Activated B cell treated with CpG ODN at 0.5 μM for 24 hours (primary cell): ENCODE results near the gene RBPMS2. TPM values are rescaled to one million over a fixed set of nuclear protein-coding genes. Genes with fewer than 3 reads are reported as not detected.

Experiments used
- ATAC-seq: fragments of 200-7000 bp; cut with Tn5 transposase; one replicate; pipeline ENCODE4 v1.10.0; 2021; ENCODE audit warnings: low read depth, mild to moderate bottlenecking, moderate library complexity
- CTCF ChIA-PET: fragments of 350-600 bp; sonication (Branson Sonifier 250); formaldehyde crosslinking; loops from one replicate; lab custom pipeline; 2021; ENCODE audit warnings: antibody characterized with exemption; lab: Charles Lee
- POLR2A ChIA-PET: fragments of 350-600 bp; sonication (Branson Sonifier 250); formaldehyde crosslinking; loops from one replicate; lab custom pipeline; 2021; ENCODE audit warnings: antibody characterized with exemption; lab: Charles Lee
- DNase-seq: peaks from one replicate; pipeline ENCODE4 v3.0.0; 2022
- H3K27ac Mint-ChIP-seq: one replicate; pipeline ENCODE4 v1.8.0; 2020; ENCODE audit warnings: mixed read lengths
- H3K27me3 Mint-ChIP-seq: one replicate; pipeline ENCODE4 v1.8.0; 2021; ENCODE audit warnings: mixed read lengths
- H3K36me3 Mint-ChIP-seq: one replicate; pipeline ENCODE4 v1.8.0; 2021; ENCODE audit warnings: low read depth, mixed read lengths
- H3K4me1 Mint-ChIP-seq: one replicate; pipeline ENCODE4 v1.8.0; 2021; ENCODE audit warnings: mixed read lengths
- H3K4me3 Mint-ChIP-seq: one replicate; pipeline ENCODE4 v1.8.0; 2020; ENCODE audit warnings: mild to moderate bottlenecking, mixed read lengths
- H3K9me3 Mint-ChIP-seq: one replicate; pipeline ENCODE4 v1.8.0; 2020; ENCODE audit warnings: mixed read lengths
- CTCF ChIP-seq: fragments of 200-600 bp; IDR thresholded peaks from one replicate; pipeline ENCODE4 v1.8.0; 2022; ENCODE audit warnings: antibody characterized with exemption, mild to moderate bottlenecking
- intact Hi-C: fragments of 100-400 bp; cut with micrococcal nuclease; formaldehyde crosslinking; loops from one replicate; pipeline ENCODE4 v1.15.1; 2024
- total RNA-seq: library from RNA; stranded (reverse); gene quantifications from 2 replicates; pipeline ENCODE4 v1.2.3, GENCODE V29; 2022

RBPMS2 gene
- total RNA-seq, 1 donor from 2014 or later = 0.93 TPM

- ATAC-seq = no peak
- H3K36me3 Mint-ChIP-seq = no peaks in the 10 kb centered on the region
- no peaks in the 10 kb centered on the region for H3K9me3 Mint-ChIP-seq
- peaks cover 30% of the 10 kb centered on the region for H3K4me1 Mint-ChIP-seq
- ChIA-PET CTCF (no interaction called here), POLR2A (interaction anchor here (0.6 to 0.7 kb wide), 2 partner anchors 10 to 15 kb away, joined by 3 read pairs; no protein-coding TSS in a partner anchor)
- H3K27ac Mint-ChIP-seq = no peak overlapping the region
- TF ChIP-seq CTCF = no peak
- no peaks in the 10 kb centered on the region for H3K27me3 Mint-ChIP-seq
- intact Hi-C loops = loop anchor here (5.0 kb wide), 2 partner anchors 62 to 142 kb away; no protein-coding TSS in a partner anchor
- DNase-seq = no peak
- H3K4me3 Mint-ChIP-seq = no peak overlapping the region
These were observed 25.3 kb downstream of the RBPMS2 start for GRCh38 chr15:64749999-64750657.

DNA sequence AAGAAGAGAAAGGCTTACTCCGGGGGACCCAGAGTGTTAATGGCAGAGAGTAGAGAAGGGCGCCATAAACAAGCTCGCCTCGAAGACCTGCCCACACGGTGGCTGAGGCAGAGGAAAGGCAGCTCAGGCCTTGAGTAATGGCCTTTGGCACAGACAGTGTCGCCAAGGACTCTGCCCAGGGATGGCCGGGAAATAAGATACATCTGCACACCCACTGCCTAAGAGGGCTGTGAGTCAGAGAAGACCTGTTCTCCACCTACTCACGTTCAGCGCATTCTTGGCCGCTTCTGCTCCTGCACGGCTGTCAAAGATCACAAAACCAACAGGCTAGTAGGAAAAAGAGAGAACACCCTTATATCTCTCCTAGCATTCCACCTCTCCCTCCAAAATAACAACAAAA lies 26.2 kb downstream of the RBPMS2 start:
- intact Hi-C loops = no loop called here
- no peak overlapping the region for H3K27ac Mint-ChIP-seq
- no peak overlapping the region for H3K4me3 Mint-ChIP-seq
- ChIA-PET CTCF (interaction anchor here (0.8 kb wide), 1 partner anchor 86 kb away, joined by 3 read pairs; no protein-coding TSS in a partner anchor), POLR2A (interaction anchor here (0.6 to 0.7 kb wide), 2 partner anchors 9 to 14 kb away, joined by 3 read pairs; no protein-coding TSS in a partner anchor)
- H3K9me3 Mint-ChIP-seq = no peaks in the 10 kb centered on the region
- H3K4me1 Mint-ChIP-seq = peaks cover 21% of the 10 kb centered on the region
- no peaks in the 10 kb centered on the region for H3K27me3 Mint-ChIP-seq
- no peak for ATAC-seq
- TF ChIP-seq CTCF = no peak
- no peaks in the 10 kb centered on the region for H3K36me3 Mint-ChIP-seq
- no peak for DNase-seq

DNA sequence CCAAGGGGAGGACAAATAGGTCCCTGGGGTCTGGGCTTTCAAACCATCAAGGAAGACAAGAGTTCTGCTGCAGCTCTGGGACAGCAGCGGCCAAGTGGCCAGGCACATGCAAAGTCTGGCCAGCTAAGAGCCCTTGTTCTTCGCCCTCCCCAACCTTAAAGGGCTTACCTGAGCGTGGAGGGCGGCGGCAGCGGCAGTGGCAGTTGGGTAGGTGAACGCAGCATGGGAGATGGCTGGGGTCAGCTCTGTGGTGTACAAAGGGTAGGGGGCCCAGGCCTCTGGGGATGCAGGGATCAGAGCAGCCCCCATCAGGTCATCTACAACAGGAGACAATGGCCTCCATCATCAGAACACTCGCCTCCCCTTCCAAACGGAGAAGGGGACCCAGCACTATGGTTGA lies 27.1 kb downstream of the RBPMS2 start:
- no peaks in the 10 kb centered on the region for H3K27me3 Mint-ChIP-seq
- no peaks in the 10 kb centered on the region for H3K9me3 Mint-ChIP-seq
- intact Hi-C loops = no loop called here
- ChIA-PET CTCF (interaction anchor here (0.8 kb wide), 1 partner anchor 87 kb away, joined by 3 read pairs; no protein-coding TSS in a partner anchor), POLR2A (no interaction called here)
- peaks cover 12% of the 10 kb centered on the region for H3K4me1 Mint-ChIP-seq
- no peak for DNase-seq
- no peaks in the 10 kb centered on the region for H3K36me3 Mint-ChIP-seq
- H3K27ac Mint-ChIP-seq = no peak overlapping the region
- no peak overlapping the region for H3K4me3 Mint-ChIP-seq
- TF ChIP-seq CTCF = no peak
- ATAC-seq = no peak

GRCh38 chr15:64747578-64747977 lies 27.8 kb downstream of the RBPMS2 start:
- ChIA-PET CTCF (no interaction called here), POLR2A (no interaction called here)
- peaks cover 5% of the 10 kb centered on the region for H3K4me1 Mint-ChIP-seq
- DNase-seq (no peak), ATAC-seq (no peak)
- H3K27ac Mint-ChIP-seq = no peak overlapping the region
- no peaks in the 10 kb centered on the region for H3K9me3 Mint-ChIP-seq
- H3K4me3 Mint-ChIP-seq = no peak overlapping the region
- no peaks in the 10 kb centered on the region for H3K27me3 Mint-ChIP-seq
- intact Hi-C loops = no loop called here
- no peaks in the 10 kb centered on the region for H3K36me3 Mint-ChIP-seq
- no peak for TF ChIP-seq CTCF

GRCh38 chr15:64746921-64747320 lies 28.5 kb downstream of the RBPMS2 start:
- ChIA-PET POLR2A (no interaction called here), CTCF (no interaction called here)
- H3K27ac Mint-ChIP-seq = no peak overlapping the region
- ATAC-seq (no peak), DNase-seq (no peak)
- intact Hi-C loops = no loop called here
- no peak overlapping the region for H3K4me3 Mint-ChIP-seq
- H3K27me3 Mint-ChIP-seq = no peaks in the 10 kb centered on the region
- H3K36me3 Mint-ChIP-seq = no peaks in the 10 kb centered on the region
- no peak for TF ChIP-seq CTCF
- no peaks in the 10 kb centered on the region for H3K4me1 Mint-ChIP-seq
- no peaks in the 10 kb centered on the region for H3K9me3 Mint-ChIP-seq
